GDM1 (cell line): Measurements from ENCODE around the gene JCAD.
"Not testable (repeated sequence)": the region's sequence is repeated elsewhere in the genome, so short reads cannot be mapped to it uniquely, and the experiment has no call there.

ENCODE experiments used
- DNase-seq: peaks from one replicate; lab custom pipeline; 2025; lab: John Stamatoyannopoulos, UW

JCAD gene

DNA sequence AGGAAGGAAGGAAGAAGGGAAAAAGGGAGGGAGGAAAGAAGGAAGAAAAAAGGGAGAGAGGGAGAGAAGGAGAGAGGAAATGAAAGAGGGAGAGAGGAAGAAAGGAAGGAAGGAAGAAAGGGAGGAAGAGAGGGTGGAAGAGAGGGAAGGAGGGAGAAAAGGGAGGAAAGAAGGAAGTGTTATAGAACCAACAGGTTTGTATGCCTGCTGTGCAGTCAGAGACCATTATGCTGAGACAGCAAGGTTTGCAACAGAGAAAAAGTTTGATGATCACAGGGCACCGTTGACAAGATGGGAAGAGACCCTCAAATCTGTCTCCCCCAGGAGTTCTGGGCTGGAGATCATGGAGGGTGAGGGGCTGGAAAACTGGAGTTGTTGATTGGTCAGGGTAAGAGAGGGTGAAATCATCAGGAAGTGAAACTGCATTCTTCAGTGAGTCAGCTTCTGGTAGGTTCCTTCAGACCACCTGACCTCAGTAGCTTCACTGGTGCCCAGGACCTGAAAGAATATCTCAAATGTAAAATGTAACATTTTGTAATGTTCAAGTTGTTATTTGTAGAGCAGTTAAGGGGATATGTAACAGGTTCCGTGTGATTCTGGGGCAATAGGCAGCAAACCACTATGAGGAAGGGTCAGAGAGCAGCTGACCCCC lies 76.3 kb downstream of the JCAD start:
- DNase-seq, result no peak

DNA sequence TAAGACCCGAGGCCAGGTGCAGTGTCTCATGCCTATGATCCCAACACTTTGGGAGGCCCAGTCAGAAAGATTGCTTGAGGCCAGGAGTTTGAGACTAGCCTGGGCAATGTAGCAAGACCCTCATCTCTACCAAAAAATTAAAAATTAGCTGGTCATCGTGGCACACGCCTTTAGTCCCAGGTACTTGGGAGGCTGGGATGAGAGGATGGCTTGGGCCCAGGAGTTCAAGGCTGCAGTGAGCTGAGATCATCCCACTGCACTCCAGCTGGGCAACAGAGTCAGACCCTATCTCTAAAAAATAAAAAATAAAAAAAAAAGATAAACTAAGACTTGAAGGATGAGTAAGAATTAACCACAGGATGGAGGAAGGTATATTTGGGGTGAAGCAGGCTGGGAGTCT lies 77.9 kb downstream of the JCAD start:
- DNase-seq, result no peak

DNA sequence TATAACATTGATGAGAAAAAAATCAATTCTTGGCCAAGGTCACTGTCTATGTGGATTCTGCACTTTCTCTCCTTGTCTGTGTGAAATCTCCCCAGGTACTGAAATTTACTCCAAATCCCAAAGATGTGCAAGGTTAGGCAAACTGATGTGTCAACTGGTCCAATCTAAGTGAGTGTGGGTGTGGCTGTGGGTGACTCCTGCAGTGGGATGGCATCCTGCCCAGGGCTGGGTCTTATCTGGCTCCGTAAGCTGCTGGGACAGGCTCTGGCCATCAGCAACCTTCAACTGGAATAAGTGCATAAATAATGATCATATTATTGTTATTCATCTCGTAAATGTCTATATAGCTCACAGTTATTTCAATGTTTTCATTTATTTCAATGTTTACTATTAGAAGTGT lies 79.3 kb downstream of the JCAD start:
- DNase-seq, result no peak

DNA sequence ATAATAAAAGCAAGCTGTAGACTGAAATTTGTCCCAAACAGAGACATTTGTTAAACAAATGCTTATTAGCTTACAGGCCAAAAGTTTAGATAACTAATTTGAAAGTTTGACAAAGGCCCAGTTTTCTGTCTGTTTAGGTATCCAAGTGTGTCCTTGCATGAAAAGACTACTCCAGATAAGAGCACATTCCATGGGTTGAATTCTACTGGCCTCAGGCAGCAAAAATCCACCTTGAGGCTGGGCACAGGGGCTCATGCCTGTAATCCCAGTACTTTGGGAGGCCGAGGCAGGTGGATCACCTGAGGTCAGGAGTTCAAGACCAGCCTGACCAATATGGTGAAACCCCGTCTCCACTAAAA lies 80.0 kb downstream of the JCAD start:
- not testable (repeated sequence) for DNase-seq

DNA sequence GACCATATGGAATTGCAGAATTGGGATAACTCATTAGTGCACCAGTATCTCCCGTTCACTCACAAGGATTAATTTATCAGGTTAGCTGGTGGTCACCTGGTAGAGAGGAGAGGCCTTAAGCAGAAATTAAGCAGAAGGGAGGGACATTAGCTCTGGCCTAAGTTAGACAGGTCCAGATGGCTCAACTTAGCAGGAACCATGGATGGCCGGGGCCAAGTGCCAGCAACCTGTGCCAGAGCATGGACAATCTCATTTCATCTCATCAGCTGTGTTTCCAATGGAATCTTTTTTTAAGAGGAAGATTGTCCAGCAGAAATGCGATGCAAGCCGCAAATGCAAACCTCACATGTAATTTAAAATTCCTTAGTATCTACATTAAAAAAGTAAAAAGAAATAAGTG lies 82.2 kb downstream of the JCAD start:
- no peak for DNase-seq

DNA sequence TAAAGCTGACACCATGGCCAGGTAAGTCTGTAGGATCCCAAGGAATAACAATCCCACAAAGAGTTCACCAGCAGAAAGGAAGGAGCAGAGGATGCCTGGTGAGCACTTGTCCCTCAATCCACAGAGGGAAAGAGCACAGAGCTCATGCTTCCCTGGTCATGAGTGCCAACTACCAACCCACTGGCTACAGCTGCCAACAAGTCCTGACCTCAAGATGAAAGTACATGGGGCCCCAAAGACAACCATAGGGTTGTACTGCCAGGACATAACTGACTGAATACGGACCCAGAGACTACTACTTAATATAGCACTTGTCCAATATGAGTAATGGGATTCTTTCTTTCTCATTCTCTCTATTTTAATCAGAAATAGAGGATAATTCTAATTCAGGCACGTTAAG lies 83.3 kb downstream of the JCAD start:
- DNase-seq, result no peak

DNA sequence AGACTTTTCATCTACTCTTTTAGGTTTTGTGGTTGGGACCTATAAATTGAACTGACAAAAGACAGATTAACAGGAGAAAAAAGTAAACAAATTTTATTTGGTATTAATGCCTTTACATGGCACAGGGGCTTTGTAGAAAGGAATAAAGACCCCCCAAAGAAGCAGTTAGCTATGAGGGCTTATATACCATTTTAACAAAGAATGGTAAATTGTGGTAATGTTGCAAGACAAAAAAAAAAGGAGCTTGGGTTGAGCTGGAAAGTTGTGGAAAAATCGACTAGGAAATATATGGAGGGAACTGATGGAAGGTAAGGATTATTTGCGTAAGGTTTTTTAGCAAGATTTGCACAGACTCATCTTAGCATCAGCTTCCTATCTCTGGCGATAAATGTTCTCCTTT lies 84.6 kb downstream of the JCAD start:
- no peak for DNase-seq

DNA sequence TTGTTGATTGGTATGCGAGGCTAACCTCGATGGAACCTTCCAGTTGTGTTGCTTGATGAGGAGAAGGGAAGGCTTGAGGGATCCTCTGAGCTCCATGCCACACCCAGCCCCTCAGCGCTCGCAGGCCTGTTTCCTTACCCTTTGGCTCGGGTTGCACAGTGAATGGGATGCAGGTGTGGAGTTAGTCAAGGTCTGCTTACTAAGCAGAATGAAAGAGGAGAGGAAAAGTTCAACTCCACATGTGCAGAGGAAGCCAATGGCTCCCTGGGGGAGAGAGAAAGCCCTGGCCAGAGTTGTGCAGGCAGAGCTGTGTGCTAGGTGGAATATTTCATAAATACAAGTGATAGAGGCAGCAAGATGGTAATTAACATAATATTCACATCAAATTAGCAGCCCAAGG lies 85.5 kb downstream of the JCAD start:
- no peak for DNase-seq

DNA sequence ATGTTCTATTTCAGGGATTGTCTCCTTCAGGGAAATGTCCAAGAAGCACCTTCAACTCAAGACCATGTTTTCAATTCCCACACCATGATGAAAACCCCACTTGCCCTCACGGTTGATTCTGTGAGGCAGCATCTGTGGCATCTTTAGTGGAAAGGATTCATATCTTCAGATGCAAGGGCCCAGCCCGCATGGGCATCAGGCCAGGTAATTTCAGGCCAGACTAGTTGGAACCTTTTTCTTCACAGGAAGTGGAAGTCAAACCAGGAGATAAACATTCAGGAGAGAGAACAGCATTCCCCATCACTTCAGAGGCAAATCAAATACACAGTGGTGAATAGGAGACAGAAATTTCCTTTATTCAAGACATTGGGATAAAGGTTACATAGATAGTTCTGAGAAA lies 88.8 kb downstream of the JCAD start:
- DNase-seq, result no peak

DNA sequence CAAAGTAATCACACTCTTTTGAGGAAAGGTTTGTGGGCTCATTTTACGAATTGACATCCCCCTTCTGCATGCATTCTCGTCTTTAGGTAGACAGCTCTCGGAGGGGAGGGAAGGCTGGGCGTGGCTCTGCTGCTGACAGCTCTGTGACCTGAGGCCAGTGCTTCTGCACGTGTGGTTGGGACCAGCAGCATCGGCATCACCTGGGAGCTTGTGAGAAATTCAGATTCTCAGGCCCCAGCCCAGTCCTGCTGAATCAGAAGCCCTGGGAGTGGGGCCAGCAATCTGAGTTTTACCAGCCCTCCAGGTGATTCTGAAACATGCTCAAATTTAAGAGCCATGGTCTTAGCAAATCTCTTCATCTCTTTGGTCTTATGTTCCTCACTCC lies 89.4 kb downstream of the JCAD start:
- DNase-seq, result no peak

DNA sequence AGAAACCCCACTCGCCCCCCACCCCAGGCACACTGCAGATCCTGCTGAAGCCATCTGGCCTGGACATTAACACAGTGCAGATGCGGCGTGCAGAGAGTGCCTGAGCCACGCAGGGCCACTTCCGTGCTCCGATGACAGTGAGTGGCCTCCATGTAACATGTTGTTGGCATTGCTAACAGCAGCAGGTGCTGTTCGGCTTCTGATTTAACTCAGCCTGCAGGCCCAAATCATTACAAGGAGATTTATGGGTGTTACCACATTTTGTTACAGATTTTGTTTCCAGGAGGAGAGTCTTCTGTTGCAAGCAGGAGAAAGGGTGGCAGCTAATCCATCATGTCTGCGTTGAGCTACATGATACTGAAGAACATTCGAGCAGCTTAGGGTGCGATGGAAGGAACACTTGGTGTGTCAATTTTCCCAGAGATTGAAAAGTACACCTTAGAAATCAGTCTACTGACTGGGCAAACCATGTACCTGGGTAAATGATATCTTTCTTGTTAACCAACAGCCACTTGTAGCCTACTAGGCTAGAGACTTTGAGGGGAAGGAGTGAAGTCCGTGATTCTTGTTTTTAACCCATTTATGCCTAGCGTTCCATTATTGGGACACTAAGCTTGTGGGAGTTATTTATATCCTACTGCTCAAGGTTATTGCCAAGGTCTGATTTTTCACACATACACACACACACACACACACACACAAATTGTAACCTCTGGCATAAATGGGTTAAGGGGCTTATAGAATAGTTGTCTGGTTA lies 90.0 kb downstream of the JCAD start:
- DNase-seq, result no peak

DNA sequence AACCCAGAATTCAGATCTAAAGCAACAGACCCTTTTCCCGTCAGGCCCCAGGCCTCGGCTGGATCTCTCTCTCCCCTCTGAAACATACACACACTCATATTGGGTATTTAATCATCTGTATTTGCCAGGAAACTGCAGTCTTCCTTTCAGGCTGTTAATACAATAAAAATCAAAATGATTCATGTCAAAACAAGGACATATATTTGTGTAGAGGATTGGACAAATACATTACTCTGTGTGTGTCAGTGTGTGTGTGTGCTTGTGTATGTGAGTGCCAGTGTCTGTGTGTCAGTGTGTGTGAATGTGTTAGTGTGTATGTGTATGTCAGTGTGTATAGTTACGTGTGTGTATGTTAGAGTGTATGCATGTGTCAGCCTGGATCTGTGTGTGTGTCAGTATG lies 90.8 kb downstream of the JCAD start:
- no peak for DNase-seq

DNA sequence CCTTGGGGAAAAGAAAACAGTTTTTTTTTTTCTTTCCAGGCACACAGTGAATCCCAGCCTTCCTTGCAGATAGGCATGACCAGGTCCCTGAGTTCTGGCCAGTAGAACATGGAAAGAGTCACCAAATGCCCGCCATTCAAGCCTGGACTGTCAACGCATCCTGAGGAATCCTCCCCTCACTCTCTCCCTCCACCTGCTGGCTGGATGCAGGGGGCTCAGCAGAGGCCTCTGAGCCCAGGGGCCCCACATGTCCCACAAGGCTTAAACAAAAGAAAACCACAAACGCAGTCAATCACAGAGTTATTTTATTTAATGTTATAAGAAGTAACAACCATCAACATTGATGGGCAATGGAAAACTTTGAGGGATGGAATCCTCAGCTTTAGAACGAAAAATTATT lies 93.1 kb downstream of the JCAD start:
- no peak for DNase-seq
